ENCODE data around the gene FMN1. TPM values are rescaled to one million over a fixed set of nuclear protein-coding genes. Genes with fewer than 3 reads are reported as not detected.

Gene FMN1
- total RNA-seq, 1 experiment from 2014 or later, result 3.9 TPM

DNA sequence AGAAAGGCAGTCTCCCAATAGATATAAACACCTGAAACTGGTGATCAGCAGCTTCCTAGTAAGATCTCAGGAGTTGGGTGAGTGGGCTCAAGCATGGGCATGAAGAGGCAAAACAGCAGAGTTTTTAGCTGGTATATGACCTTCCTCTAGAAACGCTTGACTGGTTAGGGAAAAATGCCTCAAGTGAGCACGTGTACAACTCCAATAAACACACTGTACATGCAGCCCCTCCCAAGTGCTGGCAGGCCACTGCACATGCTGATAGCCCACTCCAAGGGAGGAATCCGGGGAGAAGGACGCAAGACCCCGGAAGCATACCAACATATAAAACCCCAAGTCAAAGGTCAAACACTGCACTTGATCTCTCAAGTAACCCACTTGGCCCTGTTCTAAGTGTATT, 143.0 kb downstream of the FMN1 start:
- no peak overlapping the region for H3K27ac ChIP-seq (ENCODE audit: low read length)
- H3K4me3 ChIP-seq (ENCODE audit: low read depth in 2 of 2, low read length in 2 of 2), result no peak overlapping the region
- no peaks in the 10 kb centered on the region for H3K36me3 ChIP-seq (ENCODE audit: control insufficient read depth, insufficient read depth, low read length)
- intact Hi-C loops (cut with micrococcal nuclease; ENCODE audit: unreplicated experiment) (no loop called here), in situ Hi-C loops (cut with HindIII; ENCODE audit: low pct_unique_long_range_greater_than_20kb, low sequenced_read_pairs) (no loop called here)
- H3K9me3 ChIP-seq (ENCODE audit: control insufficient read depth, insufficient read depth, low read depth, low read length), result peaks cover 16% of the 10 kb centered on the region; the same call in 1 of the 2 replicates
- no TSS peak for BruUV-seq (replicated peaks)
- CTCF ChIA-PET, result no interaction called here
- no peaks in the 10 kb centered on the region for H3K4me1 ChIP-seq (ENCODE audit: control insufficient read depth, insufficient read depth, low read length)
- H3K27me3 ChIP-seq (ENCODE audit: control insufficient read depth, insufficient read depth, low read length), result no peaks in the 10 kb centered on the region
- no peak for TF ChIP-seq TCF7L2 (IDR thresholded peaks at IDR 0.05; ENCODE audit: low read depth, low read length)
- TF ChIP-seq, protein P1, sequence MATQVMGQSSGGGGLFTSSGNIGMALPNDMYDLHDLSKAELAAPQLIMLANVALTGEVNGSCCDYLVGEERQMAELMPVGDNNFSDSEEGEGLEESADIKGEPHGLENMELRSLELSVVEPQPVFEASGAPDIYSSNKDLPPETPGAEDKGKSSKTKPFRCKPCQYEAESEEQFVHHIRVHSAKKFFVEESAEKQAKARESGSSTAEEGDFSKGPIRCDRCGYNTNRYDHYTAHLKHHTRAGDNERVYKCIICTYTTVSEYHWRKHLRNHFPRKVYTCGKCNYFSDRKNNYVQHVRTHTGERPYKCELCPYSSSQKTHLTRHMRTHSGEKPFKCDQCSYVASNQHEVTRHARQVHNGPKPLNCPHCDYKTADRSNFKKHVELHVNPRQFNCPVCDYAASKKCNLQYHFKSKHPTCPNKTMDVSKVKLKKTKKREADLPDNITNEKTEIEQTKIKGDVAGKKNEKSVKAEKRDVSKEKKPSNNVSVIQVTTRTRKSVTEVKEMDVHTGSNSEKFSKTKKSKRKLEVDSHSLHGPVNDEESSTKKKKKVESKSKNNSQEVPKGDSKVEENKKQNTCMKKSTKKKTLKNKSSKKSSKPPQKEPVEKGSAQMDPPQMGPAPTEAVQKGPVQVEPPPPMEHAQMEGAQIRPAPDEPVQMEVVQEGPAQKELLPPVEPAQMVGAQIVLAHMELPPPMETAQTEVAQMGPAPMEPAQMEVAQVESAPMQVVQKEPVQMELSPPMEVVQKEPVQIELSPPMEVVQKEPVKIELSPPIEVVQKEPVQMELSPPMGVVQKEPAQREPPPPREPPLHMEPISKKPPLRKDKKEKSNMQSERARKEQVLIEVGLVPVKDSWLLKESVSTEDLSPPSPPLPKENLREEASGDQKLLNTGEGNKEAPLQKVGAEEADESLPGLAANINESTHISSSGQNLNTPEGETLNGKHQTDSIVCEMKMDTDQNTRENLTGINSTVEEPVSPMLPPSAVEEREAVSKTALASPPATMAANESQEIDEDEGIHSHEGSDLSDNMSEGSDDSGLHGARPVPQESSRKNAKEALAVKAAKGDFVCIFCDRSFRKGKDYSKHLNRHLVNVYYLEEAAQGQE (IDR thresholded peaks at IDR 0.05; ENCODE audit: insufficient read depth in 1 of 2, low read depth in 2 of 2, low read length in 1 of 2), result no peak
- no peak for TF ChIP-seq SIN3A (IDR thresholded peaks at IDR 0.05; ENCODE audit: borderline replicate concordance, insufficient read depth, low read depth, low read length)
- TF ChIP-seq, protein P2, sequence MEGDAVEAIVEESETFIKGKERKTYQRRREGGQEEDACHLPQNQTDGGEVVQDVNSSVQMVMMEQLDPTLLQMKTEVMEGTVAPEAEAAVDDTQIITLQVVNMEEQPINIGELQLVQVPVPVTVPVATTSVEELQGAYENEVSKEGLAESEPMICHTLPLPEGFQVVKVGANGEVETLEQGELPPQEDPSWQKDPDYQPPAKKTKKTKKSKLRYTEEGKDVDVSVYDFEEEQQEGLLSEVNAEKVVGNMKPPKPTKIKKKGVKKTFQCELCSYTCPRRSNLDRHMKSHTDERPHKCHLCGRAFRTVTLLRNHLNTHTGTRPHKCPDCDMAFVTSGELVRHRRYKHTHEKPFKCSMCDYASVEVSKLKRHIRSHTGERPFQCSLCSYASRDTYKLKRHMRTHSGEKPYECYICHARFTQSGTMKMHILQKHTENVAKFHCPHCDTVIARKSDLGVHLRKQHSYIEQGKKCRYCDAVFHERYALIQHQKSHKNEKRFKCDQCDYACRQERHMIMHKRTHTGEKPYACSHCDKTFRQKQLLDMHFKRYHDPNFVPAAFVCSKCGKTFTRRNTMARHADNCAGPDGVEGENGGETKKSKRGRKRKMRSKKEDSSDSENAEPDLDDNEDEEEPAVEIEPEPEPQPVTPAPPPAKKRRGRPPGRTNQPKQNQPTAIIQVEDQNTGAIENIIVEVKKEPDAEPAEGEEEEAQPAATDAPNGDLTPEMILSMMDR (IDR thresholded peaks at IDR 0.05), result no peak
- TF ChIP-seq POLR2AphosphoS5 (IDR thresholded peaks at IDR 0.05; ENCODE audit: low read depth, low read length), result no peak
- POLR2A ChIA-PET, result no interaction called here
- no peak for DNase-seq (ENCODE audit: low read depth, low spot score)
- ATAC-seq, result no peak

DNA sequence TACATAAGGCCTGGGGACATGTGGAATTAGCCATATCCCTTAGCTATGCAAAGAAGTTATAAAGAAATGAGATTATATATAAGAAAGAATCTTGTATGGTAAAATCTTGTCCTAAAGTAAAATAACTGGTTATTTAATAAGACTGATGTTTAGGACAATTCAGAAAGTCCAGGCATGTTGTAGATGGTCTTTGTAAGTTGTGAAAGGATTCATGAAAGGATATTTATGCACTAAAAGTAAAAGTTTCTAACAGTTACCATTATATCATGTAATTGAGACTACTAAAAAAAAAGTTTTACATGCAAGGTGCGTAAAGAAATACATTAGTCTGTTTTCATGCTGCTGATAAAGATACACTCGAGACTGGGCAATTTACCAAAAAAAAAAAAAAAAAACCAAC, 146.3 kb downstream of the FMN1 start:
- TF ChIP-seq POLR2AphosphoS5 (IDR thresholded peaks at IDR 0.05; ENCODE audit: low read depth, low read length), result no peak
- TF ChIP-seq, protein P2 (IDR thresholded peaks at IDR 0.05), result no peak
- TF ChIP-seq SIN3A (IDR thresholded peaks at IDR 0.05; ENCODE audit: borderline replicate concordance, insufficient read depth, low read depth, low read length), result no peak
- no peak for TF ChIP-seq TCF7L2 (IDR thresholded peaks at IDR 0.05; ENCODE audit: low read depth, low read length)
- TF ChIP-seq, protein P1 (IDR thresholded peaks at IDR 0.05; ENCODE audit: insufficient read depth in 1 of 2, low read depth in 2 of 2, low read length in 1 of 2), result no peak
- ATAC-seq (no peak), DNase-seq (ENCODE audit: low read depth, low spot score) (no peak)
- ChIA-PET POLR2A (no interaction called here), CTCF (interaction anchor here (0.7 kb wide), 1 partner anchor 1270 kb away, joined by 4 read pairs; no protein-coding TSS in a partner anchor)
- Histone ChIP-seq H3K9me3 (ENCODE audit: control insufficient read depth, insufficient read depth, low read depth, low read length) (peaks cover 19% of the 10 kb centered on the region; the same call in 1 of the 2 replicates), H3K27me3 (ENCODE audit: control insufficient read depth, insufficient read depth, low read length) (no peaks in the 10 kb centered on the region), H3K36me3 (ENCODE audit: control insufficient read depth, insufficient read depth, low read length) (no peaks in the 10 kb centered on the region), H3K4me3 (ENCODE audit: low read depth in 2 of 2, low read length in 2 of 2) (no peak overlapping the region), H3K27ac (ENCODE audit: low read length) (no peak overlapping the region), H3K4me1 (ENCODE audit: control insufficient read depth, insufficient read depth, low read length) (no peaks in the 10 kb centered on the region)
- in situ Hi-C loops (cut with HindIII; ENCODE audit: low pct_unique_long_range_greater_than_20kb, low sequenced_read_pairs), result no loop called here
- no TSS peak for BruUV-seq (replicated peaks)
- intact Hi-C loops (cut with micrococcal nuclease; ENCODE audit: unreplicated experiment), result no loop called here
